IMR-90 (cell line): ENCODE measurements around the gene PIAS1. TPM values are rescaled to one million over a fixed set of nuclear protein-coding genes. Genes with fewer than 3 reads are reported as not detected.

Source experiments
- ATAC-seq: fragments of 200-7000 bp; cut with Tn5 transposase; 2 replicates; pipeline ENCODE4 v1.9.1; 2020; ENCODE audit warnings: low read depth, mild to moderate bottlenecking, moderate library complexity
- BruUV-seq: library from RNA; stranded (reverse); fragments of 400-500 nt; replicated peaks from 2 replicates; lab custom pipeline; 2021; lab: Mats Ljungman, UMichigan
- CTCF ChIA-PET: fragments of 300-600 bp; formaldehyde crosslinking; extraction: SDS; loops from one replicate; lab custom pipeline; 2021; ENCODE audit warnings: antibody characterized with exemption; lab: Yijun Ruan, JAX
- POLR2A ChIA-PET: fragments of 300-600 bp; sonication (Branson Sonifier 250); formaldehyde crosslinking; loops from one replicate; lab custom pipeline; 2022; ENCODE audit warnings: antibody characterized with exemption; ENCODE audit not compliant: unreplicated experiment; lab: Charles Lee
- DNase-seq: peaks from one replicate; pipeline ENCODE4 v3.0.0; 2013
- H2AFZ ChIP-seq: replicated peaks from 2 replicates; pipeline ENCODE3; 2013; ENCODE audit warnings: low read length, mild to moderate bottlenecking; ENCODE audit not compliant: poor library complexity
- H2AK5ac ChIP-seq: 2 replicates; pipeline ENCODE4 v1.6.1; 2013; ENCODE audit warnings: low read depth, low read length, inconsistent platforms
- H2AK9ac ChIP-seq: replicated peaks from 2 replicates; pipeline ENCODE3; 2013; ENCODE audit warnings: mild to moderate bottlenecking, low read depth, low read length, moderate library complexity; ENCODE audit not compliant: poor library complexity
- H2BK120ac ChIP-seq: 2 replicates; pipeline ENCODE4 v1.6.1; 2013; ENCODE audit warnings: low read depth, low read length, inconsistent platforms
- H2BK15ac ChIP-seq: 3 replicates; pipeline ENCODE4 v1.6.1; 2013; ENCODE audit warnings: low read depth, low read length, inconsistent platforms
- H2BK20ac ChIP-seq: 2 replicates; pipeline ENCODE4 v1.6.1; 2013; ENCODE audit warnings: low read depth, mild to moderate bottlenecking, inconsistent platforms, low read length, moderate library complexity
- H2BK5ac ChIP-seq: 2 replicates; pipeline ENCODE4 v1.6.1; 2013; ENCODE audit warnings: mild to moderate bottlenecking, low read depth, low read length, inconsistent platforms; ENCODE audit not compliant: poor library complexity, severe bottlenecking
- H3K14ac ChIP-seq: replicated peaks from 2 replicates; pipeline ENCODE4 v1.6.1; 2013; ENCODE audit warnings: low read depth, low read length, inconsistent platforms
- H3K18ac ChIP-seq: 2 replicates; pipeline ENCODE4 v1.6.1; 2013; ENCODE audit warnings: low read depth, low read length, control low read depth
- H3K23ac ChIP-seq: 2 replicates; pipeline ENCODE4 v1.6.1; 2013; ENCODE audit warnings: low read depth, low read length, inconsistent platforms
- H3K27ac ChIP-seq: 2 replicates; pipeline ENCODE4 v1.5.1; 2013; ENCODE audit warnings: mild to moderate bottlenecking, control low read depth, low read length; ENCODE audit not compliant: insufficient read depth
- H3K27me3 ChIP-seq: 2 replicates; pipeline ENCODE4 v1.6.1; 2013; ENCODE audit warnings: low read length; ENCODE audit not compliant: control insufficient read depth, insufficient read depth
- H3K36me3 ChIP-seq: 2 replicates; pipeline ENCODE4 v1.6.1; 2013; ENCODE audit warnings: low read length, mixed read lengths; ENCODE audit not compliant: control insufficient read depth, insufficient read depth
- H3K4ac ChIP-seq: 2 replicates; pipeline ENCODE4 v1.6.1; 2013; ENCODE audit warnings: low read depth, low read length, inconsistent platforms
- H3K4me1 ChIP-seq: 2 replicates; pipeline ENCODE4 v1.6.1; 2013; ENCODE audit warnings: low read length, mixed read lengths; ENCODE audit not compliant: control insufficient read depth, insufficient read depth
- H3K4me2 ChIP-seq: 2 replicates; pipeline ENCODE4 v1.6.1; 2013; ENCODE audit warnings: low read depth, mild to moderate bottlenecking, control low read depth, low read length, moderate library complexity
- H3K4me3 ChIP-seq: 2 replicates; pipeline ENCODE4 v1.5.1; 2013; ENCODE audit warnings: low read depth, mild to moderate bottlenecking, control low read depth, low read length, moderate library complexity; ENCODE audit not compliant: insufficient read depth
- H3K56ac ChIP-seq: 2 replicates; pipeline ENCODE4 v1.6.1; 2013; ENCODE audit warnings: low read length, inconsistent platforms; ENCODE audit not compliant: insufficient read depth; ENCODE audit errors: extremely low read depth
- H3K79me1 ChIP-seq, 2 experiments: 2 replicates each; pipeline ENCODE4 v1.6.1; 2013; ENCODE audit warnings: low read length in 2 of 2, inconsistent platforms in 1 of 2, low read depth in 1 of 2
- H3K9ac ChIP-seq: 2 replicates; pipeline ENCODE4 v1.6.1; 2013; ENCODE audit warnings: low read depth, low read length, control low read depth
- H3K9me1 ChIP-seq: 2 replicates; pipeline ENCODE4 v1.6.1; 2013; ENCODE audit warnings: low read length, inconsistent platforms; ENCODE audit not compliant: insufficient read depth
- H3K9me3 ChIP-seq: 2 replicates; pipeline ENCODE4 v1.6.1; 2013; ENCODE audit warnings: low read length; ENCODE audit not compliant: control insufficient read depth, insufficient read depth
- H4K20me1 ChIP-seq: 2 replicates; pipeline ENCODE4 v1.6.1; 2013; ENCODE audit warnings: low read length, inconsistent platforms; ENCODE audit not compliant: insufficient read depth
- H4K5ac ChIP-seq: 2 replicates; pipeline ENCODE4 v1.6.1; 2013; ENCODE audit warnings: mild to moderate bottlenecking, low read depth, low read length, control low read depth
- H4K8ac ChIP-seq, 2 experiments: 2 replicates each; pipeline ENCODE4 v1.6.1; 2013; ENCODE audit warnings: low read depth in 2 of 2, low read length in 2 of 2, control low read depth in 1 of 2, inconsistent platforms in 1 of 2
- H4K91ac ChIP-seq: 2 replicates; pipeline ENCODE4 v1.6.1; 2013; ENCODE audit warnings: low read depth, low read length, inconsistent platforms; ENCODE audit not compliant: insufficient read depth
- BHLHE40 ChIP-seq: fragments of 150-350 bp; IDR thresholded peaks from 2 replicates; pipeline ENCODE4 v1.6.1; 2016; ENCODE audit warnings: mild to moderate bottlenecking, low read depth, low read length
- CHD1 ChIP-seq: IDR thresholded peaks from 2 replicates; pipeline ENCODE4 v1.6.1; 2012; ENCODE audit warnings: low read depth, low read length, improper control_type of control experiment
- ELK1 ChIP-seq: fragments of 150-350 bp; IDR thresholded peaks from 2 replicates; pipeline ENCODE4 v1.6.1; 2016; ENCODE audit warnings: low read depth, mild to moderate bottlenecking, low read length, moderate library complexity, borderline replicate concordance
- MAZ ChIP-seq: IDR thresholded peaks from 2 replicates; pipeline ENCODE4 v1.6.1; 2012; ENCODE audit warnings: low read depth, mild to moderate bottlenecking, low read length, improper control_type of control experiment, moderate library complexity, borderline replicate concordance
- RFX5 ChIP-seq: IDR thresholded peaks from 2 replicates; pipeline ENCODE4 v1.8.0; 2012; ENCODE audit warnings: low read depth, mild to moderate bottlenecking, low read length, moderate library complexity
- WGBS, 2 experiments: methylation state at CpG; one replicate each; pipeline versions ENCODE4 v1.1.5 to v1.1.7; 2013; ENCODE audit warnings: missing lambda C conversion rate in 2 of 2; ENCODE audit not compliant: insufficient read length in 1 of 2; ENCODE audit errors: extremely low coverage in 2 of 2; 5-methylcytosine and 5-hydroxymethylcytosine counted together
- dilution Hi-C: fragments of 300-500 bp; cut with HindIII; formaldehyde crosslinking; loops from one replicate; pipeline ENCODE4 v1.14.3; 2018; ENCODE audit warnings: low sequenced_read_pairs; ENCODE audit not compliant: unreplicated experiment
- in situ Hi-C: fragments of 300-500 bp; cut with MboI; formaldehyde crosslinking; loops from 3 replicates; pipeline ENCODE4 v1.14.3; 2019; ENCODE audit warnings: low sequenced_read_pairs, inconsistent platforms, mixed read lengths
- intact Hi-C: fragments of 100-400 bp; cut with micrococcal nuclease; formaldehyde crosslinking; loops from 2 replicates; pipeline ENCODE4 v1.10.0; 2022
- polyA plus RNA-seq, 3 experiments: library from polyadenylated mRNA; depleted of rRNA; stranded (reverse); fragments of >200 nt; gene quantifications; 2 replicates each; pipeline ENCODE4 v1.2.3, GENCODE V29; 2012; ENCODE audit warnings: low replicate concordance in 1 of 3
- total RNA-seq: library from RNA; depleted of rRNA; stranded (reverse); fragments of >200 nt; gene quantifications from 2 replicates; pipeline ENCODE4 v1.2.3, GENCODE V29; 2012

PIAS1 gene
- total and polyA plus RNA-seq, 2 of the 4 experiments (the other 2 are of a cell fraction), result 20.0 to 63.6 TPM

- ChIA-PET POLR2A (no interaction called here), CTCF (no interaction called here)
- Histone ChIP-seq H2AK5ac (no peak overlapping the region), H3K27ac (no peak overlapping the region), H3K4me2 (no peak overlapping the region), H3K27me3 (peaks cover 7% of the 10 kb centered on the region), H3K14ac (no peak overlapping the region), H2BK5ac (no peak overlapping the region), H2BK15ac (no peak overlapping the region), H3K4me3 (no peak overlapping the region), H3K4ac (no peak overlapping the region), H3K79me1 (no peaks in the 10 kb centered on the region), H2AFZ (no peak overlapping the region), H3K4me1 (no peaks in the 10 kb centered on the region), H2BK20ac (no peak overlapping the region), H3K36me3 (no peaks in the 10 kb centered on the region), H4K20me1 (no peaks in the 10 kb centered on the region), H3K56ac (no peak overlapping the region), H3K9me1 (no peaks in the 10 kb centered on the region), H4K91ac (no peak overlapping the region), H4K5ac (no peak overlapping the region), H2BK120ac (no peak overlapping the region), H3K23ac (no peak overlapping the region), H3K9me3 (no peaks in the 10 kb centered on the region), H3K18ac (no peak overlapping the region), H2AK9ac (no peak overlapping the region), H4K8ac (no peak overlapping the region), H3K9ac (no peak overlapping the region)
- dilution Hi-C loops, result no loop called here
- no peak for ATAC-seq
- intact Hi-C loops, result no loop called here
- TF ChIP-seq ELK1 (no peak), CHD1 (no peak), RFX5 (no peak), MAZ (no peak), BHLHE40 (no peak)
- no peak for DNase-seq
- no TSS peak for BruUV-seq
- no CpG with 5 or more reads among the region's 3 CpGs for WGBS, 2 experiments
- in situ Hi-C loops, result no loop called here
These were observed 33.4 kb upstream of the PIAS1 start for GRCh38 chr15:68020685-68021084.
